Measurements from ENCODE around the gene ADAMTSL1. TPM values are rescaled to one million over a fixed set of nuclear protein-coding genes. Genes with fewer than 3 reads are reported as not detected.

ADAMTSL1 gene
- total RNA-seq, 4 donors from 2014 or later: 0.32 to 2.3 (median 1.3) TPM

DNA sequence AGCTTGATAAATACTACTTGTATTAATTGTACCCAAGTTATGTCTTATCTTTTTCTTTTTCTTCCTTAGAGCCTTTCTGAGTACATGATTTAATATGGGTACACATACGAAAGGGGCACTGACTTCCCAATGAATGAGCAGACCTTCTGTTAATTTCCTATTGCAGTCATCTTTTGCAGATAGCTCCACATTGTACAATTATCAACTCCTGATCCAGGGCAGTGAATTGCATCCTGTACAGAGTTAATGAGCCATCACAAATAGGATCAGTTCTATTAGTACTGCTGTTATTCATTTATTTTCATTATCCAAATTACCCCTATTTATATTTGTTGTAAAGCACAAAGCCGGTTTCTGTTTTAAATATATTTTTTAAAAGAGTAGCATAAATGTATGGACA lies 105.6 kb downstream of the ADAMTSL1 start:
- H3K27ac ChIP-seq: no peak overlapping the region
- DNase-seq (ENCODE audit: low spot score in 2 of 2): no peak
- WGBS: 87% methylated on average over 2 of the region's 2 CpGs
- no peaks in the 10 kb centered on the region for H3K36me3 ChIP-seq
- H3K27me3 ChIP-seq: no peaks in the 10 kb centered on the region
- H3K4me1 ChIP-seq: no peaks in the 10 kb centered on the region
- TF ChIP-seq POLR2A (IDR thresholded peaks at IDR 0.05): no peak
- no peak for TF ChIP-seq POLR2AphosphoS5 (IDR thresholded peaks at IDR 0.05)
- no peak for TF ChIP-seq EP300 (IDR thresholded peaks at IDR 0.05)
- no peak overlapping the region for H3K4me3 ChIP-seq
- no peaks in the 10 kb centered on the region for H3K9me3 ChIP-seq

DNA sequence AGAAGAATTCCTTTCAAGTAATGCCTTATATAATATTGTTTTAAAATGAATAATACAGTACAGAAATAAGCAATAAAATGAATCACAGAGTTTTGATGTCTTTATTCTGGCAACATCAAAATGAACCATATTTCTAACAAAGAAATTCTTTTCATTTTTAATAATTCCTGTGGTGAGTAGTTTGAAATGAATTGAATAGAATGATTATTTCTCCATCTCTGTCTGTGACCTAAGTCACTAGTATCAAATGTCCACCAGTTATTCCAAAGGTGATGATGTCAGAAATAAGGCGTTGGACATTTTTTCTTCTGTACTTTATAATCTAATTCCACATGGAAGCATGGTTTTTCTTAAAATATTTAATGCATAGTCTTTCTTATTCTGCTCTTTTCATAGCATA lies 106.2 kb downstream of the ADAMTSL1 start:
- Histone ChIP-seq H3K4me3 (no peak overlapping the region), H3K36me3 (no peaks in the 10 kb centered on the region), H3K27me3 (no peaks in the 10 kb centered on the region), H3K4me1 (no peaks in the 10 kb centered on the region), H3K9me3 (no peaks in the 10 kb centered on the region), H3K27ac (no peak overlapping the region)
- WGBS: 60% methylated on average over 1 of the region's 1 CpG
- no peak for DNase-seq (ENCODE audit: low spot score in 2 of 2)
- TF ChIP-seq, protein P1, sequence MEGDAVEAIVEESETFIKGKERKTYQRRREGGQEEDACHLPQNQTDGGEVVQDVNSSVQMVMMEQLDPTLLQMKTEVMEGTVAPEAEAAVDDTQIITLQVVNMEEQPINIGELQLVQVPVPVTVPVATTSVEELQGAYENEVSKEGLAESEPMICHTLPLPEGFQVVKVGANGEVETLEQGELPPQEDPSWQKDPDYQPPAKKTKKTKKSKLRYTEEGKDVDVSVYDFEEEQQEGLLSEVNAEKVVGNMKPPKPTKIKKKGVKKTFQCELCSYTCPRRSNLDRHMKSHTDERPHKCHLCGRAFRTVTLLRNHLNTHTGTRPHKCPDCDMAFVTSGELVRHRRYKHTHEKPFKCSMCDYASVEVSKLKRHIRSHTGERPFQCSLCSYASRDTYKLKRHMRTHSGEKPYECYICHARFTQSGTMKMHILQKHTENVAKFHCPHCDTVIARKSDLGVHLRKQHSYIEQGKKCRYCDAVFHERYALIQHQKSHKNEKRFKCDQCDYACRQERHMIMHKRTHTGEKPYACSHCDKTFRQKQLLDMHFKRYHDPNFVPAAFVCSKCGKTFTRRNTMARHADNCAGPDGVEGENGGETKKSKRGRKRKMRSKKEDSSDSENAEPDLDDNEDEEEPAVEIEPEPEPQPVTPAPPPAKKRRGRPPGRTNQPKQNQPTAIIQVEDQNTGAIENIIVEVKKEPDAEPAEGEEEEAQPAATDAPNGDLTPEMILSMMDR (IDR thresholded peaks at IDR 0.05): no peak
- TF ChIP-seq EP300 (IDR thresholded peaks at IDR 0.05) (no peak), POLR2AphosphoS5 (IDR thresholded peaks at IDR 0.05) (no peak), POLR2A (IDR thresholded peaks at IDR 0.05) (no peak)

DNA sequence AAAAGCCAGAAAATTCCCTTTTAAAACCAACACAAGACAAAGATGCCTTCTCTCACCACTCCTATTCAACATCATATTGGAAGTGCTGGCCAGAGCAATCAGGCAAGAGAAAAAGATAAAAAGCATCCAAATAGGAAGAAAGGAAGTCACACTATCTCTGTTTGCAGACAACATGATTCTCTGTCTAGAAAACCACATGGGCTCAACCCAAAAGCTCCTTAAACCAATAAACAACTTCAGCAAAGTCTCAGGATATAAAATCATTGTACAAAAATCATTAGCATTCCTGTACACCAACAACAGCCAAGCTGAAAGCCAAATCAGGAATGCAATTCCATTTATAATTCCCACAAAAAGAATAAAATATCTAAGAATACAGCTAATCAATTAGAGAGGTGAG lies 112.0 kb downstream of the ADAMTSL1 start:
- H3K9me3 ChIP-seq: no peaks in the 10 kb centered on the region
- no peaks in the 10 kb centered on the region for H3K27me3 ChIP-seq
- H3K27ac ChIP-seq: no peak overlapping the region
- no peak overlapping the region for H3K4me3 ChIP-seq
- H3K4me1 ChIP-seq: no peaks in the 10 kb centered on the region
- no peaks in the 10 kb centered on the region for H3K36me3 ChIP-seq
- no peak for DNase-seq (ENCODE audit: low spot score in 2 of 2)
- no peak for TF ChIP-seq POLR2A (IDR thresholded peaks at IDR 0.05)
- TF ChIP-seq POLR2AphosphoS5 (IDR thresholded peaks at IDR 0.05): no peak
- no peak for TF ChIP-seq EP300 (IDR thresholded peaks at IDR 0.05)
- TF ChIP-seq, protein P1 (IDR thresholded peaks at IDR 0.05): no peak

DNA sequence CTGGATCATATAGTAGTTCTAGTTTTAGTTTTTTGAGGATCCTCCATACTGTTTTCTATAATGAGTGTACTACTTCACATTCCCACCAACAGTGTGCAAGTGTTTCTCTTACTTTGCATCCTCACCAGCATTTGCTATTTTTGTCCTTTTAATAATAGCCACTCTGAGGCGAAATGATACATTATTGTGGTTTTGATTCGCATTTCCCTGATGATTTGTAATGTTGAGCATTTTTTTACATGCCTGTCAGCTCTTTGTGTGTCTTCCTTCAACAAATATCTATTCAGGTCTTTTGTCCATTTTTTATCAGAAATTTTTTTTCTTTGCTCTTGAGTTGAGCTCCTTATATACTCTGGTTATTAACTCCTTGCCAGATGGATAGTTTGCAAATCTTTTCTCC lies 114.0 kb downstream of the ADAMTSL1 start:
- TF ChIP-seq POLR2AphosphoS5 (IDR thresholded peaks at IDR 0.05): no peak
- no peak for TF ChIP-seq POLR2A (IDR thresholded peaks at IDR 0.05)
- TF ChIP-seq, protein P1 (IDR thresholded peaks at IDR 0.05): no peak
- no peak for TF ChIP-seq EP300 (IDR thresholded peaks at IDR 0.05)
- Histone ChIP-seq H3K4me3 (no peak overlapping the region), H3K27me3 (no peaks in the 10 kb centered on the region), H3K27ac (no peak overlapping the region), H3K9me3 (no peaks in the 10 kb centered on the region), H3K36me3 (no peaks in the 10 kb centered on the region), H3K4me1 (no peaks in the 10 kb centered on the region)
- 73% methylated on average over 2 of the region's 2 CpGs for WGBS
- no peak for DNase-seq (ENCODE audit: low spot score in 2 of 2)

DNA sequence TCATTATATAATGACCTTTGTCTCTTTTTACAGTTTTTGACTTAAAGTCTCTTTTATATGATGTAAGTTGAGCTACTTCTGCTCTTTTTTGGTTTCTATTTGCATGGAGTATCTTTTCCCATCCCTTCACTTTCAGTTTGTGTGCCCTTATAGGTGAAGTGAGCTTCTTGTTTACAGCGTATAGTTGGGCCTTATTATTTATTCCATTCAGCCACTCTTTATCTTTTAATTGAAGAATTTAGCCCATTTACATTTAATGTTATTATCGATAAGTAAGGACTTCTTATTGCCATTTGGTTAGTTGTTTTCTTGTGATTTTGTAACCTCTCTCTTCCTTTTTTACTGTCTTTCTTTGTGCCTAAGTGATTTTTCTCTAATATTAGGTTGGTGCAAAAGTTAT lies 117.3 kb downstream of the ADAMTSL1 start:
- Histone ChIP-seq H3K27me3 (no peaks in the 10 kb centered on the region), H3K27ac (no peak overlapping the region), H3K9me3 (no peaks in the 10 kb centered on the region), H3K4me1 (no peaks in the 10 kb centered on the region), H3K36me3 (no peaks in the 10 kb centered on the region), H3K4me3 (no peak overlapping the region)
- DNase-seq (ENCODE audit: low spot score in 2 of 2): no peak
- TF ChIP-seq POLR2AphosphoS5 (IDR thresholded peaks at IDR 0.05) (no peak), POLR2A (IDR thresholded peaks at IDR 0.05) (no peak), EP300 (IDR thresholded peaks at IDR 0.05) (no peak)
- TF ChIP-seq, protein P1 (IDR thresholded peaks at IDR 0.05): no peak
- 99% methylated on average over 2 of the region's 2 CpGs for WGBS

DNA sequence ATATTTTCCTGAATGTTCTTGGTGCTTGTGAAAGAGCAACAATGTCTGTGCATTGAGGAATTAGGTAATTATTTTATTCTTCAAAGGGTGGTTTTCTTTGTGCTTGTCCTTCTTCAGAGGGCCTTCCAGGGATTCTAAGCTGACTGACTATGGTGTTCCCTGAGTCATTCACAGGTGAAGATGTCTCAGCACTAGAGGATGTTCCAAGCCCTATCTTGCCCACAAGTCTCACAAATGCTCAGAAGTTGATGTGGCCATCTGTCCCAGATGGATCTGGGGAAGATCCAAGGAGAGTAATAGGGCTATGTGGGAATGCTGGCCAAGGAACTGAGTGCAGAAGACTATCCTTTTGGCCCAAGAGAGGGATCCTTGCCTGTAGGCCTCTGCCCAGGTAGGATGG lies 120.9 kb downstream of the ADAMTSL1 start:
- Histone ChIP-seq H3K4me3 (no peak overlapping the region), H3K27me3 (no peaks in the 10 kb centered on the region), H3K27ac (no peak overlapping the region), H3K36me3 (no peaks in the 10 kb centered on the region), H3K4me1 (peaks cover 4% of the 10 kb centered on the region), H3K9me3 (no peaks in the 10 kb centered on the region)
- DNase-seq (ENCODE audit: low spot score in 2 of 2): no peak
- TF ChIP-seq POLR2AphosphoS5 (IDR thresholded peaks at IDR 0.05) (no peak), POLR2A (IDR thresholded peaks at IDR 0.05) (no peak), EP300 (IDR thresholded peaks at IDR 0.05) (no peak)
- TF ChIP-seq, protein P1 (IDR thresholded peaks at IDR 0.05): no peak

All from suprapubic skin (tissue), 4 donors.